ENCODE results near the gene MOK.
"Not testable (repeated sequence)": the region's sequence is repeated elsewhere in the genome, so short reads cannot be mapped to it uniquely, and the experiment has no call there.

The MOK gene

GRCh38 chr14:102304611-102305506 is at the start of gene MOK:
TSS of gene MOK (minus strand) at chr14:102305164. CDS start at chr14:102304968, 196 bp downstream.
- DNase-seq: peak; percentile 99

GRCh38 chr14:102353126-102353619 is 48.2 kb upstream of the MOK start:
- no peak for DNase-seq

DNA sequence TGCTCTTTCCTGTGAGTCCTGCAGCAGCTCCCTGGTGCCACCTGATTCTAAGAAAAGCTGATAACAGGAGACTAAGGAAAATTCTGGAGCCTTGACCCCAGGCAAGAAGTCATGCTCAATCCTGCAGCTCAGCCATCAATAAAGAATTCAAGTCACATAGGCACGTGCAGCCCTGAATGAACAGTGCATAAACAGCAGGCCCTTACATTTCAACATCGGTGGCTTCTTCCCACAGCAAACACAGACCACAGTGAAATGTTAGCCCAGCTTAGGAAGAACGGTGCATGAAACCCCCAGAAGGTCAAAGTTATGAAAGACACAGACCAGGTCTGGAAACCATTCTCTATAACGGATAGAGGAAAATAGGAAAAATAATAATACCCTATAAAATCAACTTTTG is 47.2 kb upstream of the MOK start:
- no peak for DNase-seq

DNA sequence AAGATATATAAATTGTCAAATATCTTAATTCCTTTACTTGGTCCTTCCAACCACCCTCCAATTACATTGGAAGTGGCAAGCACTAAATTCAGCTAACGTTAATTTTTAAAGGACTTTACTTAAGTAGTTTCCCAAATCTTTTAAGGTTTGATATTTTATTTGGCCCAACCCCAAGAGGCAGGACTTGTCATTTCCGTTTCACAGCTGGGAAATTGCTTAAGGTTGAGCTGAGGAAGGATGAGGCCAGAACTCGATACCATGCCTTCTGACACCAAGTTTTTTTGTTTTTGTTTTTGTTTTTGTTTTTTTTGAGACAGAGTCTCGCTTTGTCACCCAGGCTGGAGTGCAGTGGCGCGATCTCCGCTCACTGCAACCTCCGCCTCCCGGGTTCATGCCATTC is 46.6 kb upstream of the MOK start:
- not testable (repeated sequence) for DNase-seq

GRCh38 chr14:102351023-102351422 is 46.1 kb upstream of the MOK start:
- no peak for DNase-seq

GRCh38 chr14:102348376-102348775 is 43.4 kb upstream of the MOK start:
- no peak for DNase-seq

GRCh38 chr14:102346645-102347044 is 41.7 kb upstream of the MOK start:
- DNase-seq: no peak

DNA sequence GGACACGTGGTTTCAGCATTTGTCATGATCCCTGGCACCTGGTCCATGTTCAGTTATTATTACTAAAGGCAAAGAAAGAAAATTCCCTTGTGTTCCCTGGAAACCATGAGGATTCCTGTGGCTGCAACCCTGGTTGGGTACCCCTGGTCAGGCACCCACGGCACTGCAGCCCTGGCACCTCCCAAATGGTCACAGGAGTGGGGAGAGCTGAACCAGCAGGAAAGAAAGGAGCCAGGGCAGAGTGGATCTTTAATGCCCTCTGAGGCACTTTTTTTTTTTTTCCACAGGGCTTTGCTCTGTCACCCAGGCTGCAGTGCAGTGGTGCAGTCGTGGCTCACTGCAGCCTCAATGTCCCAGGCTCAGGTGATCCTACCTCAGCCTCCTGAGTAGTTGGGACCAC is 40.3 kb upstream of the MOK start:
- no peak for DNase-seq

GRCh38 chr14:102344485-102344884 is 39.5 kb upstream of the MOK start:
- no peak for DNase-seq

GRCh38 chr14:102344084-102344483 is 39.1 kb upstream of the MOK start:
- no peak for DNase-seq

GRCh38 chr14:102342238-102342637 is 37.3 kb upstream of the MOK start:
- DNase-seq: no peak

DNA sequence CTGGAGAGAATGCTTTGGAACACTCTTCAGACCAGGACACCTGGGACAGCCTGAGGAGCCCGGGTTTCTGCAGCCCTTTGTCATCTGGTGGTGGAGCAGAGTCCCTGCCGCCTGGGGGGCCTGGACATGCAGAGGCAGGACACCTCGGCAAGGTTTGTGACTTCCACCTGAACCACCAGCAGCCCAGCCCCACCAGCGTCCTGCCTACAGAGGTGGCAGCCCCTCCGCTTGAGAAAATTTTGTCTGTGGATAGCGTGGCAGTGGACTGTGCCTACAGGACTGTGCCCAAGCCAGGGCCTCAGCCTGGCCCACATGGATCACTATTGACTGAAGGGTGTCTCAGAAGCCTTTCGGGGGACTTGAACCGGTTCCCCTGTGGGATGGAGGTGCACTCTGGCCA is 36.6 kb upstream of the MOK start:
- no peak for DNase-seq

DNA sequence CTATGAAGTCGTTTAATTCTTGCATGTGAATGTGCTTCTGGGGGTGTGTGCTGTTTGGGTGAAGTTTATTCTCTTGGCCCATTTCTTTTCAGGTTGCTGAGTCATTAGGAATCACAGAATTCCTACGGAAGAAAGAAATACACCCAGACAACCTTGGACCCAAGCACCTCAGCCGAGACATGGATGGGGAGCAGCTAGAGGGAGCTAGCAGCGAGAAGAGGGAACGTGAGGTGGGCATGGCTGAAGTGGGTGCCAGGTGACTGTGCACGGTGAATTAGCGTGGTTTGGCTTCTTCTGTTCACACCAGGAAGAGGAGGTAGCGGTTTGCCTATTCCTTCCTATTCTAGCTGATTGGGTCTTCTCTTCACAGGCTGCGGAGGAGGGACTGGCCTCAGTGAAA is 33.8 kb upstream of the MOK start:
- no peak for DNase-seq

GRCh38 chr14:102335163-102335562 is 30.2 kb upstream of the MOK start:
- no peak for DNase-seq

DNA sequence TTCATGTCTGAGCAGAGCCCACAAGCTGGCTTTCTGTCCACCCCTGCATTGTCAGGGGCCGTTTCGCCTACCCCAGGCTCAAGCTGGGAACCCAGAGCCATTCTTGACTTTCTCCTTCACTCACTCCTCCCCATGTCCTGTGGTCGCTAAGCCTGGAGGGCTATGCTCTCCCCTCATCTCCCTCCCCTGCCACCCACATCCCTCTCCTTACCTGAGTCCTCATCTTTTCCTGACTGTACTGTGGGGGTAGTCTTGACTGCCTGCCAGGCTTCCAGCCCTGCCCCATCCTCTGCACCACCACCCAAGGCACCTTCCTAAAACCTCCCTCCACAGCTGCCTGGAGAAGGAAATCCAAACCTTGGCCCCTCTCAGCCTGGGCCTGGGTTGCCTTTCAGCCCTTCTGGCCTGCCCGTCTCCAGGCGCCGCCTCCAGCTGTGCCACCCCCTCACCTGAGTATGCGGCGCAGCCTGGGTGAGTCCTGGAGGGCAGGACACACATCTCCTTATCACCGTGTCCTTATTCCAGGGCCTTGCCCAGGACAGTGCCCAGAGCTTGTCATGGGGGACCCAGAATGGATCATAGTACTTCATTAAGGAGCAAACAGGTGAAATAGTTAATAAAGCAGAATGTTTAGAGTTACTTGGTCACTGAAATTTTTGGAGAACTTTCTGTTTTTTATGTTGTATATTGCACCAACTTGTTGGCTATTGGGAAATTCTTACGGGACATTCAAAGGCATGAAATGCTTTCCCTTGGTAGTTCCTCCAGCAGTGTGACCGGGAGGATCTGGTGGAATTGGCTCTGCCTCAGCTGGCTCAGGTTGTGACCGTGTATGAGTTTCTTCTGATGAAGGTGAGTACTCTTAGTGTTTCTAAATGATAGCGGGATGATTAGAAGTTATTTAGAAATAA is 29.1 kb upstream of the MOK start:
- DNase-seq: no peak

- DNase-seq: no peak
Observed at GRCh38 chr14:102333390-102333789, 28.4 kb upstream of the MOK start.

DNA sequence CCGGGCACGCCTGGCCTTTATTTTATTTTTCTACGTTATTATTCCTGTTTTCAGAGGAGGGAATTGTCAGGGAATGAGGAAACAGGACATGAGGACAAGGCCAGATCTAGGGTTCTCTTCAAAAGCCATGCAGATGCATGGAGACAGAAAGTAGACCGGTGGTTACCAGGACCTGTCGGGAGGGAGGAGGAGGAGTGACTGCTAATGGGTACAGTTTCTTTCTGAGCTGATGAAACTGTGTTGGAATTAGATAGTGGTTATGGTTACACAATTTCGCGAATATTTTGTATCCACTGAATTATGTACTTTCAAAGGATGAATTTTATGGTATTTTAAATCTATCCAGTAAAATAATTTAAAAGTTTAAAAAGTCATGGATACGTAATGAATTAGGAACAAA is 25.8 kb upstream of the MOK start:
- no peak for DNase-seq

GRCh38 chr14:102329381-102329780 is 24.4 kb upstream of the MOK start:
- DNase-seq: not testable (repeated sequence)

DNA sequence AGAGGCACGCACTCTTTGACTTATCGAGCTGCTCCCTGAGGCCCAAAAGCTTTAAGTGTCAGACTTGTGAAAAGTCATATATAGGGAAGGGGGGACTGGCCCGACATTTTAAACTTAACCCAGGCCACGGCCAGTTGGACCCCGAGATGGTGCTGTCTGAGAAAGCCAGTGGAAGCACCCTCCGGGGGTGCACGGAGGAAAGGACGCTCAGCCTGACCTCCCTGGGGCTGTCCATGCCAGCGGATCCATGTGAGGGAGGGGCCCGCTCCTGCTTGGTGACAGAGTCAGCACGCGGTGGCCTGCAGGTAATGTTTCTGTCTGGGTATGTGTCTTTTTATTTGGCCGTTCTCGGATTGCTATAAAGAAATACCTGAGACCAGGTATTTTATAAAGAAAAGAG is 21.6 kb upstream of the MOK start:
- no peak for DNase-seq

- DNase-seq: no peak
Observed at GRCh38 chr14:102325791-102326345, 20.9 kb upstream of the MOK start.

- DNase-seq: peak; percentile 14
Observed at GRCh38 chr14:102323102-102323501, 18.1 kb upstream of the MOK start.

- DNase-seq: no peak
Observed at GRCh38 chr14:102321456-102322422, 16.8 kb upstream of the MOK start.
